ENCODE results near the gene AGBL4.

Gene AGBL4

DNA sequence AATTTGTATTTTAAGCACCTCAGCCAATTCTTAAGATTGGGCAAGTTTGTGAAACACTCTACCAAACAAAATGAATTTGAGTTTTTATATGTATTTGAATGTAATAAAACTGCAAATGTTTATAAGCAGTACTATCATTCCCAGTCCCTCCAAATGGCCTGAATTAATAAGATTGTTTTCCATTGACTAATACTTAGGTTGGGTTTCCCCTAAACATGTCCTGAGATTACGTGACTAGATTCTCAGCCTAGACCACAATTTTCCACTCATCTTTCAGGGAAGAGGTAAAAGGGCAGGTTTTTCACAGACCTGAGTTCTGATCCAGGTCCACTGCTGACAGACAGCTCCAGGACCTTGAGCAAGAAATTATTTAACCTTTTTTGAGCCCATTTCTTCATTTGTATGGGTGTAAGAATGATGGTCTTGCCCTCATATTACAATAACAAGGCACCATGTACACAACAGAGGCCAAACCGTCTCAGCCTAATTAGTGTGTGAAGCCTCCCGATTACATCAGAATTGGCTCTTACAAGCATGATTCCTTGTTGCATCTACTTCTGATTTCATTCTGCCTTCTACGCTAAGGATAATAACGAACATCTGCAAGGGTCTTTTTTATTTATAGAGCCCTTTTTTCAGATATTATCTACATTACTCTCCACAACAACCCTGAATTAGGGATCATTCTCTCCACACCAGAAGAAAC, 1298.3 kb downstream of the AGBL4 start:
- H3K9me3 ChIP-seq (ENCODE audit: control insufficient read depth, insufficient read depth, low read depth, low read length), result no peaks in the 10 kb centered on the region
- H3K4me3 ChIP-seq (ENCODE audit: low read depth, low read length), result no peak overlapping the region
- no peak overlapping the region for H3K27ac ChIP-seq (ENCODE audit: extremely low read depth, low read depth, low read length)
- no peaks in the 10 kb centered on the region for H3K4me1 ChIP-seq (ENCODE audit: control insufficient read depth, insufficient read depth, low read length)
- TF ChIP-seq OVOL3 (tag by site-specific recombination; IDR thresholded peaks at IDR 0.05), result no peak
- no peak for TF ChIP-seq ZBTB10 (tag by site-specific recombination; IDR thresholded peaks at IDR 0.05)
- TF ChIP-seq ZNF510 (tag by site-specific recombination; IDR thresholded peaks at IDR 0.05; ENCODE audit: insufficient replicate concordance), result no peak
- CTCF ChIA-PET, result interaction anchor here (0.6 kb wide), 1 partner anchor 75 kb away, joined by 4 read pairs; no protein-coding TSS in a partner anchor
- POLR2A ChIA-PET, result no interaction called here
- peaks cover 0 to 14% of the 10 kb centered on the region in 2 experiments; a peak in 1 of 3 replicates for H3K36me3 ChIP-seq (ENCODE audit: control insufficient read depth in 2 of 2, insufficient read depth in 1 of 2, low read length in 2 of 2)

GRCh38 chr1:48720929-48721328, 1302.8 kb downstream of the AGBL4 start:
- ChIA-PET POLR2A (no interaction called here), CTCF (interaction anchor here (1.2 kb wide), 1 partner anchor 43 kb away, joined by 3 read pairs; no protein-coding TSS in a partner anchor)
- Histone ChIP-seq H3K4me1 (ENCODE audit: control insufficient read depth, insufficient read depth, low read length) (no peaks in the 10 kb centered on the region), H3K27ac (ENCODE audit: extremely low read depth, low read depth, low read length) (no peak overlapping the region), H3K9me3 (ENCODE audit: control insufficient read depth, insufficient read depth, low read depth, low read length) (no peaks in the 10 kb centered on the region), H3K4me3 (ENCODE audit: low read depth, low read length) (no peak overlapping the region), H3K36me3 (ENCODE audit: control insufficient read depth in 2 of 2, insufficient read depth in 1 of 2, low read length in 2 of 2) (no peaks in the 10 kb centered on the region)
- TF ChIP-seq ZEB2 (tag by site-specific recombination; IDR thresholded peaks at IDR 0.05), result no peak
- TF ChIP-seq ZNF792 (tag by site-specific recombination; IDR thresholded peaks at IDR 0.05), result no peak
- no peak for TF ChIP-seq ZNF112 (tag by site-specific recombination; IDR thresholded peaks at IDR 0.05)
- no peak for TF ChIP-seq ZNF837 (tag by site-specific recombination; IDR thresholded peaks at IDR 0.05)
- no peak for TF ChIP-seq ZNF548 (tag by site-specific recombination; IDR thresholded peaks at IDR 0.05)
- TF ChIP-seq OVOL3 (tag by site-specific recombination; IDR thresholded peaks at IDR 0.05), result no peak
- TF ChIP-seq, protein P1, sequence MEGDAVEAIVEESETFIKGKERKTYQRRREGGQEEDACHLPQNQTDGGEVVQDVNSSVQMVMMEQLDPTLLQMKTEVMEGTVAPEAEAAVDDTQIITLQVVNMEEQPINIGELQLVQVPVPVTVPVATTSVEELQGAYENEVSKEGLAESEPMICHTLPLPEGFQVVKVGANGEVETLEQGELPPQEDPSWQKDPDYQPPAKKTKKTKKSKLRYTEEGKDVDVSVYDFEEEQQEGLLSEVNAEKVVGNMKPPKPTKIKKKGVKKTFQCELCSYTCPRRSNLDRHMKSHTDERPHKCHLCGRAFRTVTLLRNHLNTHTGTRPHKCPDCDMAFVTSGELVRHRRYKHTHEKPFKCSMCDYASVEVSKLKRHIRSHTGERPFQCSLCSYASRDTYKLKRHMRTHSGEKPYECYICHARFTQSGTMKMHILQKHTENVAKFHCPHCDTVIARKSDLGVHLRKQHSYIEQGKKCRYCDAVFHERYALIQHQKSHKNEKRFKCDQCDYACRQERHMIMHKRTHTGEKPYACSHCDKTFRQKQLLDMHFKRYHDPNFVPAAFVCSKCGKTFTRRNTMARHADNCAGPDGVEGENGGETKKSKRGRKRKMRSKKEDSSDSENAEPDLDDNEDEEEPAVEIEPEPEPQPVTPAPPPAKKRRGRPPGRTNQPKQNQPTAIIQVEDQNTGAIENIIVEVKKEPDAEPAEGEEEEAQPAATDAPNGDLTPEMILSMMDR (tag by site-specific recombination; IDR thresholded peaks at IDR 0.05), result no peak
- TF ChIP-seq YY2 (tag by site-specific recombination; IDR thresholded peaks at IDR 0.05), result no peak
- no peak for TF ChIP-seq SCRT2 (tag by site-specific recombination; IDR thresholded peaks at IDR 0.05)
- TF ChIP-seq GLIS2 (tag by site-specific recombination; IDR thresholded peaks at IDR 0.05), result no peak

DNA sequence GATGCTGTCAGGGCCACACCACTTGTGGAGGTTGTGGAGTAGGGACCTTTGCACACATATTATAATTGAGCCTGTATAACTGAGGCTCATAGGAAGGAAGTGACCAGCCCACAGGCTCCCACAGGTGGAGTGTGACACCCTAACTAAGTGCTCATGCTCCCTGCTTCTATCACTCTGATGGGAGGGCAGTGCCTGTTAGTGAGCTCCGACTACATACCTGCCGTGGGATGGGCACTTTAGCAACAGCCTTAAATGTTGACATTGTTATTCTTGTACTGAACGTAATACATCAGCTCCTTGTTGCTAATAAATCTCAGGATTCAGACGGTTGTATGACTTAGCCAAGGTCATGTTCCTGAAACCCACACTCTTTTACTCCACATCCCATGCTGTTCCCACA, 1305.0 kb downstream of the AGBL4 start:
- Histone ChIP-seq H3K4me1 (ENCODE audit: control insufficient read depth, insufficient read depth, low read length) (no peaks in the 10 kb centered on the region), H3K9me3 (ENCODE audit: control insufficient read depth, insufficient read depth, low read depth, low read length) (no peaks in the 10 kb centered on the region), H3K4me3 (ENCODE audit: low read depth, low read length) (no peak overlapping the region), H3K36me3 (ENCODE audit: control insufficient read depth in 2 of 2, insufficient read depth in 1 of 2, low read length in 2 of 2) (no peaks in the 10 kb centered on the region), H3K27ac (ENCODE audit: extremely low read depth, low read depth, low read length) (no peak overlapping the region)
- ChIA-PET POLR2A (no interaction called here), CTCF (no interaction called here)
- TF ChIP-seq ZBTB8A (tag by site-specific recombination; IDR thresholded peaks at IDR 0.05), result no peak
- no peak for TF ChIP-seq ZNF530 (tag by site-specific recombination; IDR thresholded peaks at IDR 0.05; ENCODE audit: low read depth)
- TF ChIP-seq, protein P2, sequence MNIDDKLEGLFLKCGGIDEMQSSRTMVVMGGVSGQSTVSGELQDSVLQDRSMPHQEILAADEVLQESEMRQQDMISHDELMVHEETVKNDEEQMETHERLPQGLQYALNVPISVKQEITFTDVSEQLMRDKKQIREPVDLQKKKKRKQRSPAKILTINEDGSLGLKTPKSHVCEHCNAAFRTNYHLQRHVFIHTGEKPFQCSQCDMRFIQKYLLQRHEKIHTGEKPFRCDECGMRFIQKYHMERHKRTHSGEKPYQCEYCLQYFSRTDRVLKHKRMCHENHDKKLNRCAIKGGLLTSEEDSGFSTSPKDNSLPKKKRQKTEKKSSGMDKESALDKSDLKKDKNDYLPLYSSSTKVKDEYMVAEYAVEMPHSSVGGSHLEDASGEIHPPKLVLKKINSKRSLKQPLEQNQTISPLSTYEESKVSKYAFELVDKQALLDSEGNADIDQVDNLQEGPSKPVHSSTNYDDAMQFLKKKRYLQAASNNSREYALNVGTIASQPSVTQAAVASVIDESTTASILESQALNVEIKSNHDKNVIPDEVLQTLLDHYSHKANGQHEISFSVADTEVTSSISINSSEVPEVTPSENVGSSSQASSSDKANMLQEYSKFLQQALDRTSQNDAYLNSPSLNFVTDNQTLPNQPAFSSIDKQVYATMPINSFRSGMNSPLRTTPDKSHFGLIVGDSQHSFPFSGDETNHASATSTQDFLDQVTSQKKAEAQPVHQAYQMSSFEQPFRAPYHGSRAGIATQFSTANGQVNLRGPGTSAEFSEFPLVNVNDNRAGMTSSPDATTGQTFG (tag by site-specific recombination; IDR thresholded peaks at IDR 0.05; ENCODE audit: borderline replicate concordance), result no peak
- no peak for TF ChIP-seq OVOL3 (tag by site-specific recombination; IDR thresholded peaks at IDR 0.05)
- TF ChIP-seq ZNF404 (tag by site-specific recombination; IDR thresholded peaks at IDR 0.05), result no peak
- no peak for TF ChIP-seq ZNF133 (tag by site-specific recombination; IDR thresholded peaks at IDR 0.05)
- TF ChIP-seq, protein P3, sequence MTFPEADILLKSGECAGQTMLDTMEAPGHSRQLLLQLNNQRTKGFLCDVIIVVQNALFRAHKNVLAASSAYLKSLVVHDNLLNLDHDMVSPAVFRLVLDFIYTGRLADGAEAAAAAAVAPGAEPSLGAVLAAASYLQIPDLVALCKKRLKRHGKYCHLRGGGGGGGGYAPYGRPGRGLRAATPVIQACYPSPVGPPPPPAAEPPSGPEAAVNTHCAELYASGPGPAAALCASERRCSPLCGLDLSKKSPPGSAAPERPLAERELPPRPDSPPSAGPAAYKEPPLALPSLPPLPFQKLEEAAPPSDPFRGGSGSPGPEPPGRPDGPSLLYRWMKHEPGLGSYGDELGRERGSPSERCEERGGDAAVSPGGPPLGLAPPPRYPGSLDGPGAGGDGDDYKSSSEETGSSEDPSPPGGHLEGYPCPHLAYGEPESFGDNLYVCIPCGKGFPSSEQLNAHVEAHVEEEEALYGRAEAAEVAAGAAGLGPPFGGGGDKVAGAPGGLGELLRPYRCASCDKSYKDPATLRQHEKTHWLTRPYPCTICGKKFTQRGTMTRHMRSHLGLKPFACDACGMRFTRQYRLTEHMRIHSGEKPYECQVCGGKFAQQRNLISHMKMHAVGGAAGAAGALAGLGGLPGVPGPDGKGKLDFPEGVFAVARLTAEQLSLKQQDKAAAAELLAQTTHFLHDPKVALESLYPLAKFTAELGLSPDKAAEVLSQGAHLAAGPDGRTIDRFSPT (tag by site-specific recombination; IDR thresholded peaks at IDR 0.05), result no peak
- no peak for TF ChIP-seq SP7 (tag by site-specific recombination; IDR thresholded peaks at IDR 0.05)
- TF ChIP-seq SETDB1 (IDR thresholded peaks at IDR 0.05; ENCODE audit: insufficient read length, low read length), result no peak
- no peak for TF ChIP-seq ZNF561 (tag by site-specific recombination; IDR thresholded peaks at IDR 0.05; ENCODE audit: borderline replicate concordance)

All from HEK293 (cell line).